HPDE6-E6E7 (cell line): Measurements from ENCODE around the gene MGAT5B.
"Not testable (repeated sequence)": the region's sequence is repeated elsewhere in the genome, so short reads cannot be mapped to it uniquely, and the experiment has no call there.

ENCODE experiments used
- DNase-seq: peaks from one replicate; pipeline ENCODE4 v3.0.0; 2011; ENCODE audit warnings: missing footprints; ENCODE audit errors: extremely low spot score

The MGAT5B gene

GRCh38 chr17:76848670-76849069, 19.5 kb upstream of the MGAT5B start:
- DNase-seq = no peak

GRCh38 chr17:76849160-76849559, 19.0 kb upstream of the MGAT5B start:
- not testable (repeated sequence) for DNase-seq

GRCh38 chr17:76852843-76853242, 15.4 kb upstream of the MGAT5B start:
- no peak for DNase-seq

GRCh38 chr17:76855105-76855504, 13.1 kb upstream of the MGAT5B start:
- no peak for DNase-seq

- DNase-seq = no peak
Observed at GRCh38 chr17:76862079-76862478, 6.1 kb upstream of the MGAT5B start.

- no peak for DNase-seq
Observed at GRCh38 chr17:76862494-76862893, 5.7 kb upstream of the MGAT5B start.

GRCh38 chr17:76864024-76864423, 4.2 kb upstream of the MGAT5B start:
- no peak for DNase-seq

- no peak for DNase-seq
Observed at GRCh38 chr17:76865174-76865573, 3.0 kb upstream of the MGAT5B start.

GRCh38 chr17:76866203-76866602, 2.0 kb upstream of the MGAT5B start:
- no peak for DNase-seq

- no peak for DNase-seq
Observed at GRCh38 chr17:76866774-76867577, 1.2 kb upstream of the MGAT5B start.

GRCh38 chr17:76867578-76868175, 527 bp upstream of the MGAT5B start:
- no peak for DNase-seq

- DNase-seq = no peak
Observed at GRCh38 chr17:76868669-76869495, 678 bp downstream of the MGAT5B start.

- no peak for DNase-seq
Observed at GRCh38 chr17:76869496-76870376, 1.5 kb downstream of the MGAT5B start.

- DNase-seq = no peak
Observed at GRCh38 chr17:76870377-76870714, 2.1 kb downstream of the MGAT5B start.

- no peak for DNase-seq
Observed at GRCh38 chr17:76871668-76872067, 3.5 kb downstream of the MGAT5B start.

GRCh38 chr17:76872221-76872873, 4.1 kb downstream of the MGAT5B start:
- DNase-seq = peak; percentile 95

- no peak for DNase-seq
Observed at GRCh38 chr17:76872874-76873221, 4.6 kb downstream of the MGAT5B start.

GRCh38 chr17:76873856-76874255, 5.7 kb downstream of the MGAT5B start:
- DNase-seq = no peak

GRCh38 chr17:76877437-76877836, 9.2 kb downstream of the MGAT5B start:
- no peak for DNase-seq

GRCh38 chr17:76878568-76878967, 10.4 kb downstream of the MGAT5B start:
- no peak for DNase-seq

GRCh38 chr17:76879254-76879653, 11.1 kb downstream of the MGAT5B start:
- DNase-seq = no peak
